Measurements from ENCODE around the gene MRPL4.

DNA sequence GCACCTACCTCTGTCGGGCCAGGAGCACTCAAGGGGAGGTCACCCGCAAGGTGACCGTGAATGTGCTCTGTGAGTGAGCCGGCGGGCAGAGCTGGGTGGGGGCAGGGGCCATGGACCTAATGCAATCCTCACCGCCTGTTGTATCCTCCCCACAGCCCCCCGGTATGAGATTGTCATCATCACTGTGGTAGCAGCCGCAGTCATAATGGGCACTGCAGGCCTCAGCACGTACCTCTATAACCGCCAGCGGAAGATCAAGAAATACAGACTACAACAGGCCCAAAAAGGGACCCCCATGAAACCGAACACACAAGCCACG lies 32.9 kb downstream of the MRPL4 start:
- TF ChIP-seq, protein P1, sequence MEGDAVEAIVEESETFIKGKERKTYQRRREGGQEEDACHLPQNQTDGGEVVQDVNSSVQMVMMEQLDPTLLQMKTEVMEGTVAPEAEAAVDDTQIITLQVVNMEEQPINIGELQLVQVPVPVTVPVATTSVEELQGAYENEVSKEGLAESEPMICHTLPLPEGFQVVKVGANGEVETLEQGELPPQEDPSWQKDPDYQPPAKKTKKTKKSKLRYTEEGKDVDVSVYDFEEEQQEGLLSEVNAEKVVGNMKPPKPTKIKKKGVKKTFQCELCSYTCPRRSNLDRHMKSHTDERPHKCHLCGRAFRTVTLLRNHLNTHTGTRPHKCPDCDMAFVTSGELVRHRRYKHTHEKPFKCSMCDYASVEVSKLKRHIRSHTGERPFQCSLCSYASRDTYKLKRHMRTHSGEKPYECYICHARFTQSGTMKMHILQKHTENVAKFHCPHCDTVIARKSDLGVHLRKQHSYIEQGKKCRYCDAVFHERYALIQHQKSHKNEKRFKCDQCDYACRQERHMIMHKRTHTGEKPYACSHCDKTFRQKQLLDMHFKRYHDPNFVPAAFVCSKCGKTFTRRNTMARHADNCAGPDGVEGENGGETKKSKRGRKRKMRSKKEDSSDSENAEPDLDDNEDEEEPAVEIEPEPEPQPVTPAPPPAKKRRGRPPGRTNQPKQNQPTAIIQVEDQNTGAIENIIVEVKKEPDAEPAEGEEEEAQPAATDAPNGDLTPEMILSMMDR (conservative IDR thresholded peaks at IDR 0.05; ENCODE audit: low read length): no peak
- no peak for TF ChIP-seq EZH2phosphoT487 (IDR thresholded peaks at IDR 0.05; ENCODE audit: borderline replicate concordance)
